AG04449 (cell line): ENCODE measurements around the gene CEP164.

Source experiments
- CTCF ChIA-PET: fragments of 350-600 bp; formaldehyde crosslinking; extraction: SDS; loops from one replicate; lab custom pipeline; 2021; ENCODE audit warnings: antibody characterized with exemption; lab: Yijun Ruan, JAX
- POLR2A ChIA-PET: fragments of 400-600, 350-600 bp; formaldehyde crosslinking; extraction: SDS; loops from one replicate; lab custom pipeline; 2020; ENCODE audit warnings: antibody characterized with exemption, inconsistent platforms; lab: Yijun Ruan, JAX
- DNase-seq: peaks from one replicate; pipeline ENCODE4 v3.0.0-alpha.2; 2010; ENCODE audit warnings: low read depth, low spot score
- H3K4me3 ChIP-seq: 2 replicates; pipeline ENCODE4 v1.5.1; 2011; ENCODE audit warnings: low read depth, mild to moderate bottlenecking, control low read depth, low read length
- CTCF ChIP-seq: IDR thresholded peaks from one replicate; pipeline ENCODE4 v1.5.1; 2011; ENCODE audit warnings: mild to moderate bottlenecking, moderate library complexity, low read length, control low read depth, inconsistent platforms; ENCODE audit not compliant: insufficient read depth; ENCODE audit errors: missing control alignments

Gene CEP164

GRCh38 chr11:117426941-117427340, 99.3 kb downstream of the CEP164 start:
- TF ChIP-seq CTCF = no peak
- ChIA-PET POLR2A (no interaction called here), CTCF (interaction anchor here (0.7 to 5.7 kb wide), 34 partner anchors 10 to 627 kb away, joined by 3 to 151 read pairs (median 6); no protein-coding TSS in a partner anchor)
- no peak for DNase-seq
- H3K4me3 ChIP-seq = no peak overlapping the region

GRCh38 chr11:117427356-117427874, 99.8 kb downstream of the CEP164 start:
- no peak for TF ChIP-seq CTCF
- ChIA-PET POLR2A (no interaction called here), CTCF (interaction anchor here (1.4 to 5.7 kb wide), 13 partner anchors 9 to 400 kb away, joined by 4 to 151 read pairs (median 13); no protein-coding TSS in a partner anchor)
- H3K4me3 ChIP-seq = no peak overlapping the region
- no peak for DNase-seq

- POLR2A ChIA-PET = no interaction called here
- no peak for TF ChIP-seq CTCF
- no peak overlapping the region for H3K4me3 ChIP-seq
- no peak for DNase-seq
- CTCF ChIA-PET = interaction anchor here (0.7 to 5.7 kb wide), 6 partner anchors 9 to 625 kb away, joined by 3 to 151 read pairs (median 28); no protein-coding TSS in a partner anchor
Observed at GRCh38 chr11:117428186-117428855, 100.7 kb downstream of the CEP164 start.

GRCh38 chr11:117428856-117429229, 101.2 kb downstream of the CEP164 start:
- ChIA-PET POLR2A (no interaction called here), CTCF (interaction anchor here (0.7 to 5.2 kb wide), 6 partner anchors 10 to 625 kb away, joined by 3 to 55 read pairs (median 4); no protein-coding TSS in a partner anchor)
- no peak overlapping the region for H3K4me3 ChIP-seq
- TF ChIP-seq CTCF = no peak
- no peak for DNase-seq

- CTCF ChIA-PET = interaction anchor here (1.1 to 1.7 kb wide), 2 partner anchors 7 to 387 kb away, joined by 3 to 6 read pairs; no protein-coding TSS in a partner anchor
- no peak for DNase-seq
- TF ChIP-seq CTCF = no peak
- H3K4me3 ChIP-seq = no peak overlapping the region
- POLR2A ChIA-PET = no interaction called here
Observed at GRCh38 chr11:117430293-117430955, 102.8 kb downstream of the CEP164 start.

GRCh38 chr11:117431436-117431835, 103.8 kb downstream of the CEP164 start:
- POLR2A ChIA-PET = no interaction called here
- CTCF ChIA-PET = interaction anchor here (1.1 to 1.2 kb wide), 2 partner anchors 8 to 386 kb away, joined by 3 to 4 read pairs; no protein-coding TSS in a partner anchor
- no peak for DNase-seq
- H3K4me3 ChIP-seq = no peak overlapping the region
- no peak for TF ChIP-seq CTCF
